HepG2 (cell line): ENCODE data around the gene PARK7. TPM values are rescaled to one million over a fixed set of nuclear protein-coding genes. Genes with fewer than 3 reads are reported as not detected.

Source experiments
- ATAC-seq: fragments of 200-7000 bp; cut with Tn5 transposase; 3 replicates; pipeline ENCODE4 v1.9.1; 2020; ENCODE audit warnings: mild to moderate bottlenecking, moderate library complexity
- BruUV-seq: library from RNA; stranded (reverse); fragments of 400-500 nt; replicated peaks from 2 replicates; lab custom pipeline; 2021; lab: Mats Ljungman, UMichigan
- CTCF ChIA-PET: fragments of 300-600 bp; formaldehyde crosslinking; extraction: SDS; loops from one replicate; lab custom pipeline; 2021; ENCODE audit warnings: low total read pairs, inconsistent platforms, low intra/inter-chr PET ratio; lab: Yijun Ruan, JAX
- POLR2A ChIA-PET: fragments of 350-600 bp; sonication (Branson Sonifier 250); formaldehyde crosslinking; loops from one replicate; lab custom pipeline; 2020; ENCODE audit warnings: antibody characterized with exemption, inconsistent platforms; lab: Yijun Ruan, JAX
- DNase-seq: peaks from one replicate; pipeline ENCODE4 v3.0.0-alpha.2; 2015; ENCODE audit warnings: low spot score
- FAIRE-seq: peaks from 3 replicates; lab custom pipeline; 2011; peaks lifted over from hg19 to GRCh38; lab: Jason Lieb, UNC
- H2AFZ ChIP-seq: one replicate; pipeline ENCODE4 v1.6.1; 2011; ENCODE audit warnings: low read length, inconsistent platforms
- H3K27ac ChIP-seq: fragments of 300-600 bp; 3 replicates; pipeline ENCODE4 v1.8.0; 2011; ENCODE audit warnings: mixed run types, mild to moderate bottlenecking, mixed read lengths, low read length, inconsistent platforms; ENCODE audit not compliant: insufficient read depth; ENCODE audit errors: extremely low read length
- H3K27me3 ChIP-seq, 2 experiments: fragments of 200-600 bp in 1 of 2; 2 replicates in 1 of 2; 3 replicates in 1 of 2; pipeline versions ENCODE4 v1.6.0 to v1.8.0; 2011; ENCODE audit warnings: low read length in 2 of 2, mild to moderate bottlenecking in 2 of 2, moderate library complexity in 2 of 2, inconsistent platforms in 1 of 2; ENCODE audit not compliant: insufficient read depth in 2 of 2, control insufficient read depth in 1 of 2
- H3K36me3 ChIP-seq, 2 experiments: fragments of 200-600 bp in 1 of 2; replicated peaks in 1 of 2; 2 replicates in 1 of 2; 3 replicates in 1 of 2; pipeline versions ENCODE4 v1.5.1 to v1.8.0; 2011; ENCODE audit warnings: low read length in 2 of 2, inconsistent platforms in 1 of 2; ENCODE audit not compliant: insufficient read depth in 2 of 2, control insufficient read depth in 1 of 2
- H3K4me1 ChIP-seq: 2 replicates; pipeline ENCODE4 v1.5.1; 2012; ENCODE audit warnings: low read length, inconsistent platforms; ENCODE audit not compliant: insufficient read depth
- H3K4me2 ChIP-seq: 2 replicates; pipeline ENCODE4 v1.6.0; 2011; ENCODE audit warnings: low read depth, low read length, inconsistent platforms
- H3K4me3 ChIP-seq, 3 experiments: fragments of 200-600 bp in 1 of 3; sonication (generic), shearing (Covaris generic) in 1 of 3; replicated peaks in 1 of 3; 2 replicates each; pipeline ENCODE4 v1.5.1; 2011 to 2016; ENCODE audit warnings: low read length in 3 of 3, inconsistent platforms in 2 of 3, low read depth in 2 of 3, mild to moderate bottlenecking in 2 of 3, control low read depth in 1 of 3, mixed read lengths in 1 of 3; ENCODE audit not compliant: insufficient read depth in 1 of 3
- H3K79me2 ChIP-seq: one replicate; pipeline ENCODE4 v1.6.1; 2011; ENCODE audit warnings: low read length, inconsistent platforms; ENCODE audit not compliant: insufficient read depth
- H3K9ac ChIP-seq: 2 replicates; pipeline ENCODE4 v1.6.0; 2011; ENCODE audit warnings: mild to moderate bottlenecking, low read depth, low read length, inconsistent platforms; ENCODE audit not compliant: insufficient read depth
- H3K9me3 ChIP-seq: 2 replicates; pipeline ENCODE4 v1.5.1; 2012; ENCODE audit warnings: mild to moderate bottlenecking, low read length
- H4K20me1 ChIP-seq: 2 replicates; pipeline ENCODE4 v1.6.0; 2011; ENCODE audit warnings: inconsistent platforms, mild to moderate bottlenecking, low read length, moderate library complexity; ENCODE audit not compliant: insufficient read depth
- AGO1 ChIP-seq: fragments of 200-400 bp; formaldehyde crosslinking; IDR thresholded peaks from 2 replicates; pipeline ENCODE4 v1.6.1; 2017; ENCODE audit warnings: mild to moderate bottlenecking, low read depth, low read length, moderate library complexity; ENCODE audit not compliant: poor library complexity, severe bottlenecking
- EEA1 ChIP-seq: sonication (generic); formaldehyde crosslinking; IDR thresholded peaks from 2 replicates; pipeline ENCODE4 v1.5.1; 2020; ENCODE audit warnings: mild to moderate bottlenecking, missing genetic modification reagents, borderline replicate concordance
- NFYB ChIP-seq: sonication (generic); formaldehyde crosslinking; IDR thresholded peaks from 2 replicates; pipeline ENCODE4 v1.4.0; 2020; ENCODE audit warnings: missing genetic modification reagents
- SP140L ChIP-seq: sonication (generic); formaldehyde crosslinking; IDR thresholded peaks from 2 replicates; pipeline ENCODE4 v1.4.0; 2020; ENCODE audit warnings: missing genetic modification reagents, borderline replicate concordance
- ZBTB2 ChIP-seq: sonication (generic); formaldehyde crosslinking; IDR thresholded peaks from 2 replicates; pipeline ENCODE4 v1.8.0; 2022; ENCODE audit warnings: low read depth, missing genetic modification reagents
- ZBTB21 ChIP-seq: sonication (generic); formaldehyde crosslinking; IDR thresholded peaks from 2 replicates; pipeline ENCODE4 v1.4.0; 2020; ENCODE audit warnings: missing genetic modification reagents
- ZBTB44 ChIP-seq: sonication (generic); formaldehyde crosslinking; IDR thresholded peaks from 2 replicates; pipeline ENCODE4 v1.4.0; 2020; ENCODE audit warnings: missing genetic modification reagents
- ZC3H4 ChIP-seq: sonication (generic); formaldehyde crosslinking; IDR thresholded peaks from 2 replicates; pipeline ENCODE4 v1.4.0; 2020; ENCODE audit warnings: missing genetic modification reagents, borderline replicate concordance
- ZNF446 ChIP-seq: sonication (generic); formaldehyde crosslinking; IDR thresholded peaks from 2 replicates; pipeline ENCODE4 v1.5.0; 2020; ENCODE audit warnings: mild to moderate bottlenecking, missing genetic modification reagents
- ZNF543 ChIP-seq: sonication (generic); formaldehyde crosslinking; IDR thresholded peaks from 2 replicates; pipeline ENCODE4 v1.4.0; 2020; ENCODE audit warnings: mild to moderate bottlenecking, missing genetic modification reagents
- ZNF577 ChIP-seq: sonication (generic); formaldehyde crosslinking; IDR thresholded peaks from 2 replicates; pipeline ENCODE4 v1.4.0; 2020; ENCODE audit warnings: mild to moderate bottlenecking, low read depth, missing genetic modification reagents, borderline replicate concordance
- ZNF772 ChIP-seq: sonication (generic); formaldehyde crosslinking; IDR thresholded peaks from 2 replicates; pipeline ENCODE4 v1.5.0; 2020; ENCODE audit warnings: mild to moderate bottlenecking, missing genetic modification reagents
- WGBS: methylation state at CpG from one replicate; pipeline ENCODE4 v1.1.6; 2017; ENCODE audit warnings: low lambda C conversion rate; 5-methylcytosine and 5-hydroxymethylcytosine counted together
- in situ Hi-C: cut with HindIII; loops from 2 replicates; pipeline ENCODE4 v1.10.0; 2017; ENCODE audit warnings: low pct_unique_long_range_greater_than_20kb; ENCODE audit not compliant: extremely low pct_ligation_motif_present
- intact Hi-C: fragments of 100-400 bp; cut with micrococcal nuclease; formaldehyde crosslinking; loops from one replicate; pipeline ENCODE4 v1.10.0; 2022; ENCODE audit not compliant: unreplicated experiment
- polyA plus RNA-seq, 8 experiments: library from polyadenylated mRNA; depleted of rRNA in 3 of 8; stranded (reverse) in 7 of 8; unstranded in 1 of 8; fragments of >200 nt; fragmentation: Illumina TruSeq in 4 of 8; extraction: Trizol in 4 of 8; gene quantifications; 2 replicates each; pipeline versions ENCODE4 v1.2.1 to v1.2.3, GENCODE V29; 2011 to 2016; ENCODE audit warnings: low read depth in 4 of 8, missing spikeins in 1 of 8, mixed read lengths in 1 of 8; ENCODE audit not compliant: insufficient read depth in 1 of 8
- total RNA-seq, 5 experiments: library from RNA; depleted of rRNA; stranded (reverse); fragments of >200 nt; fragmentation: Illumina TruSeq; extraction: Trizol; gene quantifications; 2 replicates each; pipeline ENCODE4 v1.2.3, GENCODE V29; 2016; ENCODE audit warnings: low read depth in 1 of 5
- TF ChIP-seq, protein P1 (sequence below): IDR thresholded peaks from 2 replicates; pipeline ENCODE4 v1.6.1; 2016
- TF ChIP-seq, protein P2 (sequence below): sonication (generic); formaldehyde crosslinking; IDR thresholded peaks from 2 replicates; pipeline ENCODE4 v1.4.0; 2020; ENCODE audit warnings: missing genetic modification reagents

The PARK7 gene
- total and polyA plus RNA-seq, 2 of the 13 experiments (the other 11 are each of a cell fraction or from before 2014, with no cell fraction given): 212 to 296 TPM

- no peak for TF ChIP-seq ZNF446
Measured at GRCh38 chr1:7987528-7987927, 26.0 kb downstream of the PARK7 start (continued).

- Histone ChIP-seq H3K4me3 (no peak overlapping the region), H3K9ac (no peak overlapping the region), H3K4me1 (no peaks in the 10 kb centered on the region), H3K27ac (no peak overlapping the region), H3K9me3 (no peaks in the 10 kb centered on the region), H4K20me1 (no peaks in the 10 kb centered on the region), H3K79me2 (no peaks in the 10 kb centered on the region), H3K36me3 (peaks cover 8 to 32% of the 10 kb centered on the region in 2 experiments; a peak in 4 of 5 replicates), H3K27me3 (no peaks in the 10 kb centered on the region), H2AFZ (no peak overlapping the region), H3K4me2 (no peak overlapping the region)
- DNase-seq (no peak), FAIRE-seq (no peak), ATAC-seq (no peak)
- in situ Hi-C loops (no loop called here), intact Hi-C loops (no loop called here)
- CTCF ChIA-PET: no interaction called here
- WGBS: 95% methylated on average over 1 of the region's 1 CpG
- no TSS peak for BruUV-seq
- POLR2A ChIA-PET: no interaction called here
- TF ChIP-seq, protein P1, sequence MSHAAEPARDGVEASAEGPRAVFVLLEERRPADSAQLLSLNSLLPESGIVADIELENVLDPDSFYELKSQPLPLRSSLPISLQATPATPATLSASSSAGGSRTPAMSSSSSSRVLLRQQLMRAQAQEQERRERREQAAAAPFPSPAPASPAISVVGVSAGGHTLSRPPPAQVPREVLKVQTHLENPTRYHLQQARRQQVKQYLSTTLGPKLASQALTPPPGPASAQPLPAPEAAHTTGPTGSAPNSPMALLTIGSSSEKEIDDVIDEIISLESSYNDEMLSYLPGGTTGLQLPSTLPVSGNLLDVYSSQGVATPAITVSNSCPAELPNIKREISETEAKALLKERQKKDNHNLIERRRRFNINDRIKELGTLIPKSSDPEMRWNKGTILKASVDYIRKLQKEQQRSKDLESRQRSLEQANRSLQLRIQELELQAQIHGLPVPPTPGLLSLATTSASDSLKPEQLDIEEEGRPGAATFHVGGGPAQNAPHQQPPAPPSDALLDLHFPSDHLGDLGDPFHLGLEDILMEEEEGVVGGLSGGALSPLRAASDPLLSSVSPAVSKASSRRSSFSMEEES (CRISPR knock-in tag): no peak
- TF ChIP-seq ZBTB2 (CRISPR knock-in tag) (no peak), ZNF543 (CRISPR knock-in tag) (no peak), ZNF577 (CRISPR knock-in tag) (no peak), SP140L (CRISPR knock-in tag) (no peak), ZBTB21 (CRISPR knock-in tag) (no peak), NFYB (no peak), ZBTB44 (CRISPR knock-in tag) (no peak), ZNF772 (CRISPR knock-in tag) (no peak), ZC3H4 (no peak), EEA1 (no peak), AGO1 (no peak)
- TF ChIP-seq, protein P2, sequence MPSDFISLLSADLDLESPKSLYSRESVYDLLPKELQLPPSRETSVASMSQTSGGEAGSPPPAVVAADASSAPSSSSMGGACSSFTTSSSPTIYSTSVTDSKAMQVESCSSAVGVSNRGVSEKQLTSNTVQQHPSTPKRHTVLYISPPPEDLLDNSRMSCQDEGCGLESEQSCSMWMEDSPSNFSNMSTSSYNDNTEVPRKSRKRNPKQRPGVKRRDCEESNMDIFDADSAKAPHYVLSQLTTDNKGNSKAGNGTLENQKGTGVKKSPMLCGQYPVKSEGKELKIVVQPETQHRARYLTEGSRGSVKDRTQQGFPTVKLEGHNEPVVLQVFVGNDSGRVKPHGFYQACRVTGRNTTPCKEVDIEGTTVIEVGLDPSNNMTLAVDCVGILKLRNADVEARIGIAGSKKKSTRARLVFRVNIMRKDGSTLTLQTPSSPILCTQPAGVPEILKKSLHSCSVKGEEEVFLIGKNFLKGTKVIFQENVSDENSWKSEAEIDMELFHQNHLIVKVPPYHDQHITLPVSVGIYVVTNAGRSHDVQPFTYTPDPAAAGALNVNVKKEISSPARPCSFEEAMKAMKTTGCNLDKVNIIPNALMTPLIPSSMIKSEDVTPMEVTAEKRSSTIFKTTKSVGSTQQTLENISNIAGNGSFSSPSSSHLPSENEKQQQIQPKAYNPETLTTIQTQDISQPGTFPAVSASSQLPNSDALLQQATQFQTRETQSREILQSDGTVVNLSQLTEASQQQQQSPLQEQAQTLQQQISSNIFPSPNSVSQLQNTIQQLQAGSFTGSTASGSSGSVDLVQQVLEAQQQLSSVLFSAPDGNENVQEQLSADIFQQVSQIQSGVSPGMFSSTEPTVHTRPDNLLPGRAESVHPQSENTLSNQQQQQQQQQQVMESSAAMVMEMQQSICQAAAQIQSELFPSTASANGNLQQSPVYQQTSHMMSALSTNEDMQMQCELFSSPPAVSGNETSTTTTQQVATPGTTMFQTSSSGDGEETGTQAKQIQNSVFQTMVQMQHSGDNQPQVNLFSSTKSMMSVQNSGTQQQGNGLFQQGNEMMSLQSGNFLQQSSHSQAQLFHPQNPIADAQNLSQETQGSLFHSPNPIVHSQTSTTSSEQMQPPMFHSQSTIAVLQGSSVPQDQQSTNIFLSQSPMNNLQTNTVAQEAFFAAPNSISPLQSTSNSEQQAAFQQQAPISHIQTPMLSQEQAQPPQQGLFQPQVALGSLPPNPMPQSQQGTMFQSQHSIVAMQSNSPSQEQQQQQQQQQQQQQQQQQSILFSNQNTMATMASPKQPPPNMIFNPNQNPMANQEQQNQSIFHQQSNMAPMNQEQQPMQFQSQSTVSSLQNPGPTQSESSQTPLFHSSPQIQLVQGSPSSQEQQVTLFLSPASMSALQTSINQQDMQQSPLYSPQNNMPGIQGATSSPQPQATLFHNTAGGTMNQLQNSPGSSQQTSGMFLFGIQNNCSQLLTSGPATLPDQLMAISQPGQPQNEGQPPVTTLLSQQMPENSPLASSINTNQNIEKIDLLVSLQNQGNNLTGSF (CRISPR knock-in tag): no peak
Measured at GRCh38 chr1:7988576-7988975, 27.1 kb downstream of the PARK7 start.
